GM06990 (cell line): ENCODE data around the gene G3BP1.

ENCODE experiments used
- DNase-seq: peaks from one replicate; pipeline ENCODE4 v3.0.0-alpha.2; 2011; ENCODE audit not compliant: insufficient read length; ENCODE audit errors: extremely low read depth
- H3K27me3 ChIP-seq: replicated peaks from 2 replicates; pipeline ENCODE4 v1.6.0; 2011; ENCODE audit warnings: low read length; ENCODE audit not compliant: control insufficient read depth, insufficient read depth
- H3K36me3 ChIP-seq: 2 replicates; pipeline ENCODE4 v1.5.1; 2011; ENCODE audit warnings: low read length; ENCODE audit not compliant: control insufficient read depth, insufficient read depth
- H3K4me3 ChIP-seq: replicated peaks from 2 replicates; pipeline ENCODE4 v1.5.1; 2011; ENCODE audit warnings: low read depth, mild to moderate bottlenecking, control low read depth, low read length
- CTCF ChIP-seq: IDR thresholded peaks from 2 replicates; pipeline ENCODE4 v1.5.1; 2011; ENCODE audit warnings: low read length, control low read depth, mild to moderate bottlenecking, inconsistent platforms; ENCODE audit not compliant: insufficient read depth, poor library complexity, severe bottlenecking

The G3BP1 gene

DNA sequence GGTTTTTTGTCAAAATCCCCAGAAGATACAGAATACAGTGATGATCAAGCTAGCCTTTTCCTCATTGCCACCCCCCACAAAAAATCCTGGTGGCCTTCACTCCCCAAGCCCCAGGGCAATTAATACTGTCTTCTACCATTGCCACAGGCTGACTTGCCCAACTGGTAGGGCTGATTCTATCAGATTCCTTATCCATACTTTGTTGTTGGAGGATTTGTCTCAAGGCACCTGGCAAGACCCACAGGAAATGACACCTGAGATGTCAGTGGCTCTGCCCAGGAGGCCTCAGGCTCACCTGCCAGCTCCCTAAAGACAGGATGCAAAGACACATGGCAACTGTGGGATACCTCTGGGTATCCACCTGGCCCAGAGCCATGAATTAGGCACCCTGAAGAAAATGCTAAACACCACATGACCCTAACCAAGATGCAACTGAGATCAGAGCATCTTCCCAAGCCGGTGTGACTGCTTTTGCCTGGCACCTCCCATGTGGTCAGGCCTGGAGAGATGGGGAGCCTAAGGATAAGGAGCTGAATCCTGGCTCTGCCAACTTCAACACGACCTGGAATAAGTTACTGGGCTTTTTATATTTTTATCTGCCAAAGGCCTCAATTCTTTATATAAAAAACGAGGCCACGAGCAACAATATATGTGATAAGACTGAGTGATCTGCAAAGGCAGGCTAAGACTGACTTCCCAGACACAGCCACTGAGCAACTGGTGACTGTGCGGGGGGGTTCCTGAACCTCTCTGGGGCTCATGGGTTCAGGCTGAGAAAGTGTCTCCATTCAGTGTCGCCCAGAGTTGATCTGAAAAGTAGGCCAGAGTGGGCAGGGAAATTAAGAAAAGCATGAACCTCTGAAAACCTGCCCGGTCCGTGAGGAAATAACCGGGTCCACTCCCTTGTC is 14.3 kb upstream of the G3BP1 start:
- no peaks in the 10 kb centered on the region for H3K27me3 ChIP-seq
- TF ChIP-seq CTCF = no peak
- H3K4me3 ChIP-seq = peak overlapping the region; percentile 98
- peaks cover 3% of the 10 kb centered on the region for H3K36me3 ChIP-seq
- DNase-seq = no peak

- H3K27me3 ChIP-seq = no peaks in the 10 kb centered on the region
- TF ChIP-seq CTCF = no peak
- no peak for DNase-seq
- peaks cover 3% of the 10 kb centered on the region for H3K36me3 ChIP-seq
- peak overlapping the region; percentile 98 for H3K4me3 ChIP-seq
Observed at GRCh38 chr5:151758141-151758429, 13.7 kb upstream of the G3BP1 start.

- peak; percentile 93 for DNase-seq
- Histone ChIP-seq H3K4me3 (peak within 1 kb of the TSS; percentile 98), H3K27me3 (no peaks in the 10 kb centered on the region), H3K36me3 (peaks cover 2% of the 10 kb centered on the region)
- TF ChIP-seq CTCF = no peak
Observed at GRCh38 chr5:151758430-151759241, 13.1 kb upstream of the G3BP1 start, which contains the start of gene ATOX1. ATOX1 (minus strand) TSS chr5:151758631; CDS start chr5:151758551, 80 bp downstream.

GRCh38 chr5:151764801-151765200 is 7.0 kb upstream of the G3BP1 start:
- H3K36me3 ChIP-seq = no peaks in the 10 kb centered on the region
- no peak for DNase-seq
- no peaks in the 10 kb centered on the region for H3K27me3 ChIP-seq
- H3K4me3 ChIP-seq = no peak overlapping the region
- no peak for TF ChIP-seq CTCF

GRCh38 chr5:151766975-151767374 is 4.8 kb upstream of the G3BP1 start:
- TF ChIP-seq CTCF = no peak
- no peaks in the 10 kb centered on the region for H3K36me3 ChIP-seq

More at GRCh38 chr5:151766975-151767374, 4.8 kb upstream of the G3BP1 start:
- Histone ChIP-seq H3K27me3 (no peaks in the 10 kb centered on the region), H3K4me3 (no peak overlapping the region)
- DNase-seq = no peak
